Right ventricle myocardium superior (tissue), 1 donor: Measurements from ENCODE around the gene BNC2. TPM values are rescaled to one million over a fixed set of nuclear protein-coding genes. Genes with fewer than 3 reads are reported as not detected.

Source experiments
- ATAC-seq: fragments of 200-7000 bp; cut with Tn5 transposase; one replicate; pipeline ENCODE4 v1.9.1; 2020; ENCODE audit warnings: mild to moderate bottlenecking; ENCODE audit not compliant: poor library complexity
- DNase-seq: peaks from one replicate; pipeline ENCODE4 v3.0.0-alpha.2; 2020
- intact Hi-C: fragments of 100-400 bp; cut with DNase I; formaldehyde crosslinking; loops from one replicate; pipeline ENCODE4 v1.11.2; 2022
- total RNA-seq: library from RNA; stranded (reverse); fragmentation: NEBNext Ultra II Directional; extraction: Animal tissue kit (Norgen Biotek cat#: 25700); gene quantifications from one replicate; pipeline ENCODE4 v1.2.1, GENCODE V29; 2021
- donor health status: DM: no; HTN: yes; CAD: no; lungs with severe emphysema.

Gene BNC2
- total RNA-seq, 1 donor from 2014 or later, result 3.9 TPM

DNA sequence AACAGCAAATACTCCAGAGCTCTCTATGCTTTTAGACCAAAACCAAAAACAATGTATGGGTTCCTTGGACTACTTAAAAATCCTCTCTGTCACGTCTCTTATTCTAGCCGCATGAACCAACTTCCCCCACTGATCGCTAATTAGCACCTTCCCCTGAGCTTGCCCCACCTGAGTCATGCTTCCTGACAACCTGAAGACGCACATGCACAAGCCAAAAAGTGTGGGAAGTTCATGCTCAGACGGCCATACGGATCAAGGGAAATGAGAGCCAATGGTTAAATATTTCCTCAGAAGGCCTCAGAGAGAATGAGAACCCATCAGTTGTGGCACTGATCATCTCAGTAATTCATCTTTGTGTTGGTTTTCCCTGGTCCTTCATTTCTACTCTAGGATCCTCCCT lies 199.7 kb downstream of the BNC2 start:
- DNase-seq (no peak), ATAC-seq (no peak)
- intact Hi-C loops, result no loop called here

DNA sequence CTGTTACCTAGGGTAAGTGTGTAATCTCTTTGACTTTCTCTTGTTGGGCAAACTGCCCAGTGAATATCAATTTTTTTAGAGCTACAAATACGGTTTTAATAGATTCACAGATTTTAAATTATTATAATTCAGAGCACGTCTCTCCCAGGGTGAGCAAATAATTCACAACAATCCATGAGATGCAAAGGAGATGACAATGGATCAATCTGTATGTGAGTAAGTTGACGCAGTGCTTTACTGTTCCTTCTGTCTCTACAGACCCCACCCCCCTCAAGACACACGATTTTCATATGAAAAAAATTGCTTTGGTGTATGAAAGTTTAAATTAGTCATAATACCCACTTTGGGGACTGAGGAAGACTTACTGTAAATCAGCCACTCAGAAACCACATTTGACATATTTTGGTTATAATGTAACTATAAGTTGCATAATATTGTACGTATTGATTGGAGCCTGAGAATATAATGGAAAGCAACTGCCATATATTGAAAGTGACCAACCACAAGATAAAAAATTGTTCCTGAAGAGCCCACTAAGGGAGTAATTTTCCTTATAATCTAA lies 201.7 kb downstream of the BNC2 start:
- intact Hi-C loops, result no loop called here

DNA sequence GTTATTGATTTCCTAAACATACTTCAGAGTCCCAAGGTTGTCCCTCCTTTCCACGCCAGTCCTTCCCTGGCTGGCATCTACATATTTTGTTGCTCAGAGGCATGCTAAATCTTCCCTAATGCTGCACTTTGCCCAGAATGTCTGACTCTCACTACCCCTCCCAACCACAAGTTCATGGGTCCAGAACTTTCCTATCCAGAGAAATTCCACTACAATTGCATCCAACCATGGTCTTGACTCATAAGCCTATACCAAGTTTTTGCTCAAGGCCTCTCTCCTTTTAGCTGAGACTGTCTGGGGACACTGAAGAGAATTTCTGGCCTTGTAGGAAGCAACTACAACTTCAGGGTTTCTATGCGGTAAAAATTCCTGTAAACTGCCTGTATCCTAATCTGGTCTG lies 206.3 kb downstream of the BNC2 start:
- intact Hi-C loops, result no loop called here
- ATAC-seq (no peak), DNase-seq (no peak)

More for the DNA sequence above, 201.7 kb downstream of the BNC2 start:
- no peak for ATAC-seq
- DNase-seq, result no peak

DNA sequence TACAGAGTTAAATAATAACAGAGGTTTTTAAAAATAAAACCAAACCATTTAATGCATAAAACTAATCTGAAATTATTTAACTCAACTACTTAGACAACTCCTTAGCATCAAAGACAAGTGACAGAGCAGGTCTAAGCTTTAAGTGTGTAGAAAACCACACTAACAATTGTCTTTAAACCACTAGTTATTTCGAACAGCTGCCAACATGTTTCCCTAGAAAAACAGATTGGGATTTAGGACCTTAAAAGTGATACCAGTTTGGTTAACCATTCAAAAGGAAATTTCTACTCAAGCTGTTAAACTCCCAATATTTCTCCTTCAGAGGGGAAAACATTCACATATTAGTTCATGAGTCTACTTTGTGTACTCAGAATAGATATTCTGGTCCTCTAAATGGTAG lies 208.7 kb downstream of the BNC2 start:
- DNase-seq (no peak), ATAC-seq (no peak)
- intact Hi-C loops, result no loop called here

DNA sequence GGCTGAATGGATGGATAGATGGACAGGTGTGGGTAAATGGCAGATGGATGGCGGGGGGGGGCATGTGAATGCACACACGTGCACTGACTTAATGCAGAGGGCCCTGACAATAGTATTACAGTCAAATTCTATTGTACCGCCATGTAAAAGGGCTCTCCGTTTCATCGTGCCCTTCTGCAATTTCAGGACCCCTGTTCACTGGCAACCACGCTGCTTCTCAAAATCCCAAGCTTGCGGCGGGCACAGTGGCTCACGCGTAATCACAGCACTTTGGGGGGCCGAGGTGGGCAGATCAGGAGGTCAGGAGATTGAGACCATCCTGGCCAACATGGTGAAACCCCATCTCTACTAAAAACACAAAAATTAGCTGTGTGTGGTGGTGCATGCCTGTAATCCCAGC lies 211.4 kb downstream of the BNC2 start:
- ATAC-seq (no peak), DNase-seq (no peak)
- intact Hi-C loops, result no loop called here

DNA sequence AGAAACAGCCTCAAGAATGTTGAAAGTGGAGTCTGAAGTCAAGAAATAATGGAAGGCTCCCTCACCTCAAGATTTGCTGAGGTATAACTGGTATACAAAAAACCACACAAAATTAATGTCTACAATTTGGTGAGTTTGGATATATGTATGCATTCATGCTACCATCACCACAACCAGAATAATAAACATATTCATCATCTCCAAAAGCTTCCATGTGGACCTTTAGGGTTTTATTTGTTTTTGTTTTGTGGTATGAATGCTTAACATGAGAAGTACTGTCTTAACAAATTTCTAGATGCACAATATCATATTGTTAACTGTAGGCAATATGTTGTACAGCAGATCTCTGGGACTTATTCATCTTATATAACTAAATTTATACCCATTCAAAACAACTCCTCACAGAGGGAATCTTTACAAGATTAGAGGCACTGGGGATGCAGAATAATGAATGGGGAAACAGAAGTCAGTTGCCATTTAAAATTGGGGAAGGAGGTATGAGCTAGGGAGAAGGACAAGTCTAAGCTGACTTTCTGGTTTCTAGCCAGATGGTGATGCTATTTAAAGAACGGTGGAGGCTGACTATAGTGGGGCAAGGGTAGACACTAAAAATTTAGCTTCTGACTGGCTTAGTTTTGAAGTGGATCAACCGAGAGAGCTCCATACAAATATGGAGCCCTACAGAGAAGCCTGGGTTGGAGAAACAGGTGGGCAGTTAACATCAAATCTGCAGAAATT lies 213.9 kb downstream of the BNC2 start:
- DNase-seq, result no peak
- intact Hi-C loops, result no loop called here
- ATAC-seq, result no peak

DNA sequence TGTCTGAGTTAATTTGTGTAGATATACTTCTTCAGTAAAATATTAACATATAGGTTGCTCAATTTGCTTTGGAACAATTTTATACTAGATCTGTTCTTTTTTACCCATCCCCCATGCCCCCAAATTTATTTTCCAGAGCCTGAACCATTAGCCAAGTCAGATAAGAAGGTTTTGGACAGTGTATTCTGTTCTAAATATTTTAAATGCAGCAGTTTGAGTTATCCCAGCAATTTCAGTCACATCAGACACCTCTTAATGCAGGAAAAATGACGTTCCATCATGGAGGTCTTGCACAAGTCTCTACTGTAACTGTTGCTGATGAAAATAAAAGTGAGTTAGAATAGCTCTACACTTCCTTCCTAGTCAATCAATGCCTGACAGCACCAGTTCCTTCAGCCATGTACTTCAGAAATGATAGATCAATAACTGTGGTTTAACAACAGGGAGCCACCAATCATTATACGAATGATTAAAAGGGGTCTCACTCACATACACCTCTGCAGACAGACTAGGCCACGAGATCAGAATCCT lies 215.8 kb downstream of the BNC2 start:
- no peak for ATAC-seq
- DNase-seq, result no peak
- intact Hi-C loops, result no loop called here

DNA sequence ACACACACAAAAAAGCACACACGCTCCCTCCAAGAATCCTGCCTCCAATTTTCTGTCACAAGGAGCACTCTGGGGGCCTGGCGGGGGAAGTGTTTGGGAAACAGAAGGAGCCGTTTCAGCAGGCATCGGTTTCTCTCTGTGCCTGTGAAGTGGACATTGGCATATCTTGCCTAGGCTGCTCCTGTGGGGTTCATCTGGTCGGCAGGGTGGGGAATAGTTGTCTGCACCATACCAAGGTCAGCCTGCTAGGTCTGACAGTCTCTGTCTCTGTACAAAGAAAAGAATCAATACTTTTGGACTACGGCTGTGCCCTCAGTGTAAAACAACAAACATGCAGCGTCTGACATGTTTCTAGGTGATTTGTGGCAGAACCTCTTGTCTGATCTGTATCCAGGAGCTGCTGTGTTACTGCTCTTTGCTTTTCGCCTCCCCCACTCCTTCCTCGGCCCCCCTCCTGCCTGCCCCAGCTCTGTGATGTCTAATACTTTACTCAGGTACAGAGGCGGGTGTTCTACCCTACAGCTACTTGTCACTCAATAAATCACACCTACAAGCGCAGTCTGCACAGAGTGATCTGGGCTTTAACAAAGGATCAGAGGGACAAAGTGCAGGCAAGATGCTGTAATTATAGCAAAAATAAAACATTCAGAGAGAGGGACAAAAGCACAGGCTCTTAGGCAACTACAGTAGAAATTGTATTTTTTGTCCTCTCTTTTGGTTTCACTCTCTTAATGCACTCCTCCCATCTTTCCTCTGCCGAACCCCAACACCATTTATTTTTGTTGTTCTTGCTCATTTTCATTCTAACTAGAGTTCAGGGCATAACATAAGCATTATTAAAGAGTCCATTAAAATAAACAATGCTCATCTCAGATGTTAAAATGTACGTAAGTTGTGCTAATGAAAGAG lies 216.7 kb downstream of the BNC2 start:
- peak; percentile 44 for DNase-seq
- intact Hi-C loops, result no loop called here
- ATAC-seq, result peak; percentile 59

DNA sequence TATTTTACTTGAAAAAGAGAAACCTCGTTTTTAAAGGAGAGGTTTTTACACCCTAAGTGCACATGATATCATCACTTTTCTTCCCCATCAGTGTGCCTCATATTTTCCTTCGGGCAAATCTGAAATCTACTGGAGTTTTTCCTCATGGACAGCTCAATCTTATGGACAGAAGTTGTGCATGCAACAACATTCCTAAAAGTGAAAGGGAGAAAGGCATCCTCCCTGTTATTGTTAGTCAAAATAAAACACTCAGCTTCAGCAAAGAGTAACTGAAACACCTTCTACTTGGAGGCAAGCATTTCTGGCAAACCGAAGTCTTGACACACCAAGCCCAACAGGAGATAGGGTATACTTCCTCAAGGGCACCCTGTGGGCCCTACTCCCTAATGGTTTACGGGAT lies 217.9 kb downstream of the BNC2 start:
- intact Hi-C loops, result no loop called here
- DNase-seq (no peak), ATAC-seq (no peak)

DNA sequence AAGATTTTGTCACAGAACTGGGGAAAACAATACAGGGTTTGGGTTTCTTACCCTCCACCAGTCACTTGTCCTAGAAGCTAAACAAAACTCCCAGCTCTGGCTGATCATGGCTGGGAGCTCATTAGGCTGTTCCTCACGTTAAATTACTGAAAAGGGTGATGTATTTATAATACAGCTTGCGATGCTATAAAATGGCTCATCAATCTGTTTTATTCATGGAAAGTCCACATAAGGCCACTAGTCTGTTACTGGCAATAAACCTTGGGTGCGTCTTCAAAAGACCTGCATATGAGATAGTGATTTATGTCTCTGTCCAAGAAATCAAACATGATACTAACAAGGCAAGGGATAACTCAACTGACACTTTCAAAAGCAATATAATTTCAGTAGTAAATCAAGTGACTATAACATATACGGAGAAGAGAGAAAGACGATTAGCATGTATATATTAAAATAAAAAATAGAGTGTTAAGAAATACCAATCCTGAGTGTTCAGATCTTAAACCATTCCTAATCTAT lies 219.0 kb downstream of the BNC2 start:
- no peak for DNase-seq
- intact Hi-C loops, result no loop called here
- no peak for ATAC-seq

DNA sequence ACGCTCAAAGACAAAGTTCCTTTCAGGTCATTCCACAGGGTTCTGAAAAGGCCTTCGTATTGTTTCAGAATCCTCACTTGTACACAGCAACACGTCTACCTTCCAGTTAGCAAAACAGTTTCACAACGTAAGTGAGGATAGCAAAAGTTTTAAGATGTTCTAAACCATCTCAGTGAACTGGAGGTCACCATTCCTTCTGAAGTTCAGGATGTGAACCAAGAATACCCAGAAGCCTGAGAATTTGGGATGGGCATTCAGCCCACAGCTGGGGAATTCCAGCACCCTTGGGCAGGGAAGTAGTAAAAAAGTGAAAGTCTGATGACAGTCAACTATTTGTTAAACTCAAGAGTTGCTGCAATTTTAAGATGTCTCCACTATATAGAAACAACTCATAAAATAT lies 224.5 kb downstream of the BNC2 start:
- intact Hi-C loops, result no loop called here
- DNase-seq, result no peak
- ATAC-seq, result no peak

DNA sequence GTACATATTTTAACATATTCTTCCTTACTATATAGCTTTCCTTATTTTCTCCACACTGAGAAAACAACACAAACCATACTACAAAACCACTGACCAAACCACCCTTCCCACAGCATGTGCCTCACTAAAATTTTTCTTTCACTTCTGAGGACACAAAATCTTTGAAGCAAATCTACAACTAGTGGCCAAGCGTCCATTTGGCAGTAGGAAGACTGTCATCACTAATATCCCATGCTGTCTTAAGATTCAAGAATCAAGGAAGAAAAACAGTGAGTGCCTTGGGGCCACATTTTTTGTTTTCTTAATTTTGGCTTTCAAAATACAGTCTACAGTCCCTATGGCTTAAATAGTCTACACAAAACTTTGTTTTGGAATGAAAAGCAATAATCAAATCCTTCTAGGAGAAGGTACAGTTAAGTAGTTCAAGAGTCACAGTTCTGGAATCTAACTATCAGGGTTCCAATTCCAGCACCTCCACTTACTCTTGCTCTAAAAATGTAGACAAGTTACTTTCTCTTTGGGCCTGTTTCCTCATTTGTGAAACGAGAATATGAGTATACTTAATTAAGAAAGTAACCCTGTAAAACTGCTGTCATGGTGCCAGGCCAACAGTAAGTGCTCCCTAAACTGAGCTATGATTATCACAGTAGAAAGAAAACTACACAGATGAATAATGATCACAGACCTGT lies 227.9 kb downstream of the BNC2 start:
- ATAC-seq (peak; percentile 48), DNase-seq (no peak)
- intact Hi-C loops, result no loop called here

DNA sequence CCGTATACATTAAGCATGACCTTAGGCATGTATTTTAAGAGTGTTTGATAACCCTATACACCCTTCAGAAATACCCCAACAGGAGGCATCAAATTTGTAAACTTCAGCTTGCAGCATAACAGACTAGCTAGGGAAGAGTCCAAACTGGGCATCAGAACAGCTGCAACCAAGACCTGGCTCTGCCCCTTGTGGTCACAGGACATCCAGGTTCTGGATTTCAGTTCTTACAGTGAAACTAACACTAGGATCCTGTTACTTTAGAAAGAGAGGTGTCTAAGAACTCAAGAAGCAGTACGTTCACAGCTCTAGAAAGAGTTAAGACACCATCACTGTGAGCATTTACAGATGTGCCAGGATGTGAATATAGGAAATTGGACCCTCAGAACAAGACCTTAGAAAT lies 229.8 kb downstream of the BNC2 start:
- ATAC-seq (no peak), DNase-seq (no peak)
- intact Hi-C loops, result no loop called here

DNA sequence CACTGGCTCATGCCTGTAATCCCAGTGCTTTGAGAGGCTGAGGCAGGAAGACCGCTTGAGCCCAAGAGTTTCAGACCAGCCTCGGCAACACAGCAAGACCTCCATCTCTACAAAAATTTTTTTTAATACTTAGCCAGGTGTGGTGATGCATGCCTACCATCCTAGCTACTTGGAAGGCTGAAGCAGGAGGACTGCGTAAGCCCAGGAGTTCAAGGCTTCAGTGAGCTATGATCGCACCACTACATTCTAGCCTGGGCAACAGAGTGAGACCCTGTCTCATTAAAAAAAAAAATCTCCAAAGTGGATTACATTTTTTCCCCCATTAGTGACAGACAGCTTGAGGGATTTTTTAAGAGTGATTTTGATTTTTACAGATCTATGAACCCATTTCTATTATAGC lies 230.8 kb downstream of the BNC2 start:
- ATAC-seq (no peak), DNase-seq (no peak)
- intact Hi-C loops, result no loop called here

DNA sequence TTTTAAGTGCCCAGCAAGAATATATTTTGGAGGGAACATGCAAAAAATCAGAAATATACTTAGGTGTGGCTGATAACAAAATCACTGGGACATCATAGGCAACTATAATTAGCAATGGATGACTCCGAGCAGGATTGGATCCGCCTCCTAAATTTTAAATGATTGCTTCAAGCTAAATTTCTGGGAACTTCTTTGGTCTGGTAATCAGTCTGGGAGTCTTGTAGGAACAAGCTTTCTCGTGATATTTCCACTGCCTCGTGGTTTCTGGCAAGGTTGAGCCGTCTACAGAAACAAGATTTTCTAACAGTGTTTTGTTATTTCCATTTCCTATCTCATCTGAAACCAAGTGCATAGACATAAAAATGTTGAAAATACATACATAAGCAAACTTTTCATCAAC lies 232.6 kb downstream of the BNC2 start:
- no peak for DNase-seq
- ATAC-seq, result no peak
- intact Hi-C loops, result no loop called here

DNA sequence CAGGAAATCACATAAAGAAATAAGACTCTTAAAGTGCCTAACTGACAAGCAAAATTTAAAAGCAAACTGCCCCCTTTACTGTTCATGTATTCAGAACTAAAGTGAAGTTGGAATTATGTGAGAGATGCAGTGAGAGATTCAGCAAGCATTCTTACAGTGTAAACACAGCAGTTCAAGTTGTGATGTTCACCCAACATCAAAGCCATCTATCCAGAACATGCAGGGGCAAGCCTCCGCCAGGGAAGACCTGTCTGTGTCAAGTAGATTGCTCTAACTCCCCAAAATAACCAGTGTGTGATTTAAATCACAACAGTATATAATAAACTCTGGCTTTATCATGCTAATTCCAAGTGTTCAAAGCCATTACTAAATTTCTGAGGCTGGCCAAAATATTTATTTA lies 233.3 kb downstream of the BNC2 start:
- intact Hi-C loops, result no loop called here
- DNase-seq (no peak), ATAC-seq (no peak)

DNA sequence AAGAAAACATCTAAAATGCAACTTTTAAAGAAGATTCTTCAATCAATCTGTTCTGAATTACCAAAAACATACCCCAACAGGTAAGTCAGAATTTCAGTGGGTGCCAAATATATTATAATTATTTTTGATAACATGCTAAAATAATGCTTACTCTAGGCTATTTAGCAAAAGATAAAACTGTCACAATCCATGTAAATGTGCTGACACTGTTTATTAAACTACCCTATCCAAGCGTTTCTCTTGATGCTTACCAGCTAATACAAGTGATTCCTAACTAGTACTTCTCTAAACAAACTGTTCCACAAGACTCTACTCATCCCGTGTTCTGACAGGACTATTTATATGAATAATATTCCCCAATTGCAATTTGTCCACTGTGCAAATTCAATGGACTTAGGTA lies 236.7 kb downstream of the BNC2 start:
- no peak for DNase-seq
- ATAC-seq, result no peak
- intact Hi-C loops, result no loop called here

DNA sequence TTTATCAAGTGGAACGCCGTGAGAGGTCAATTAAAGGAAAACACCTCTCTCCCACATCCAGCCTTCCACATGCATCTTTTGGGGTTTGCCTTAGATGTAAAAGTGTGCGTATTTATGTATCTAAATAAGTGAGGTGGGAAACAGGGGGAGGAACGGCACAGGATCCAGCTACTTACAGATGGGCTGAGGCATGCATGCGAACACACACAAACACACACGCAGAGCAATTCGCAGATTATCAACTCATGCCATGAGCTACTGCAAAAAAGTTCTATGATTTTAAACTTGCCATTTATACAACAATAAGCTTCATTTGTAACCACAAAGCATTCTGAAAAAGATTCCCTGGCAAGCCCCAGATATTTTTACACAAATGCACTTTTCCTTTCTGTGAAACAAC lies 242.1 kb downstream of the BNC2 start:
- DNase-seq (no peak), ATAC-seq (no peak)
- intact Hi-C loops, result no loop called here

DNA sequence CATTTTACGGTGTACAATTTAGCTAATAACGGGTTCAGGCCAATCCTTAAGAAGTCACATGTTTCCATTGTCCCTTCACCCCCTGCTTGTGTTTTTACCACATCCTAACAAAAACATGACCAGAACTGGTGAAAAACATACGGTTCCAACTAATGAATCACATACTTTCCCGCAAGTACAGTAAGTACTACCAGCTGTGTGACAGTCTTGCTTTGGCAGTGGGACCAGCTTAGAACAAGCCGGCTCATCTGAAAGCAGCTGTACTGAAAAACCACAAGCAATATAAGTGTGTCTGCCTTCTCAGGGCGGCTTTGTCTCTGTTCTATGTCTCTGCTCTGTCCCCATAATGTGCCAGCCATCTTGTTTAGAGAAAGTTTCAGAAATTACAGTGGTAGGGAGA lies 242.5 kb downstream of the BNC2 start:
- ATAC-seq (peak; percentile 79), DNase-seq (peak; percentile 47)
- intact Hi-C loops, result no loop called here
